ENCODE results near the gene SIL1. TPM values are rescaled to one million over a fixed set of nuclear protein-coding genes. Genes with fewer than 3 reads are reported as not detected.

Gene SIL1
- total RNA-seq, 1 donor from 2014 or later = 26.1 TPM

GRCh38 chr5:139132515-139132914 is 65.7 kb downstream of the SIL1 start:
- Histone ChIP-seq H3K4me3 (ENCODE audit: low read length in 3 of 3) (no peak overlapping the region), H3K36me3 (ENCODE audit: control insufficient read depth in 3 of 3, insufficient read depth in 3 of 3, low read length in 3 of 3) (no peaks in the 10 kb centered on the region), H3K9me3 (ENCODE audit: control insufficient read depth in 3 of 3, low read length in 3 of 3) (no peaks in the 10 kb centered on the region), H3K27ac (ENCODE audit: low read depth, low read length) (peak overlapping the region; percentile 95), H3K27me3 (ENCODE audit: control insufficient read depth in 3 of 3, insufficient read depth in 3 of 3, low read length in 3 of 3) (no peaks in the 10 kb centered on the region), H3K9ac (ENCODE audit: low read depth in 1 of 3, low read length in 3 of 3) (peak overlapping the region in 2 of 3 donors; percentile 14 to 85), H3K4me1 (ENCODE audit: control insufficient read depth in 3 of 3, insufficient read depth in 3 of 3, low read length in 3 of 3) (peaks cover 26 to 48% (median 32%) of the 10 kb centered on the region in 3 donors)

- no peaks in the 10 kb centered on the region for H3K27me3 ChIP-seq (ENCODE audit: control insufficient read depth in 3 of 3, insufficient read depth in 3 of 3, low read length in 3 of 3)
- no peaks in the 10 kb centered on the region for H3K36me3 ChIP-seq (ENCODE audit: control insufficient read depth in 3 of 3, insufficient read depth in 3 of 3, low read length in 3 of 3)
- H3K9me3 ChIP-seq (ENCODE audit: control insufficient read depth in 3 of 3, low read length in 3 of 3) = no peaks in the 10 kb centered on the region
- peak overlapping the region; percentile 17 to 73 (median 67) for H3K4me3 ChIP-seq (ENCODE audit: low read length in 3 of 3)
- peak overlapping the region; percentile 65 to 85 (median 77) for H3K9ac ChIP-seq (ENCODE audit: low read depth in 1 of 3, low read length in 3 of 3)
- peaks cover 25 to 48% (median 32%) of the 10 kb centered on the region in 3 donors for H3K4me1 ChIP-seq (ENCODE audit: control insufficient read depth in 3 of 3, insufficient read depth in 3 of 3, low read length in 3 of 3)
- H3K27ac ChIP-seq (ENCODE audit: low read depth, low read length) = peak overlapping the region; percentile 95
Measured at GRCh38 chr5:139131921-139132432, 66.2 kb downstream of the SIL1 start.

DNA sequence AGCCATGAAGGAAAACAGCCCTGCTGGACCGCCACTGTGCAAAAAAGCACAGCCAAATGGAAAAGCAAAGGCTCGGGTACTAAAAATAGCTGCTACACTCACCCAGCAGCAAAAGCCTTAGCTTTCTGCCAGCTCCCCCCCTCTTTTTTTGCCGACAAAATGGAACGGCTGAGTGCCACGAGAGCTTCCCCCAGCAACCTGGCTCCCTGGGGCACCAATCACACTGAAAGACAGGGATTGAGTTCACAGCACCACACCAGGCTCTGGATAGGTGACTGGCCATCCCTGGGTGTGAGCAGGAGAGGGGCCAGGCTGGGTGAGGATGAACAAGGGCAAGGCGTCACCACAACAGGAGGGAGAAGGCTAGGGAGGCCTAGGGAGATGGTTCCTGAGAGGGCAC is 66.7 kb downstream of the SIL1 start:
- Histone ChIP-seq H3K27ac (ENCODE audit: low read depth, low read length) (peak overlapping the region; percentile 95), H3K27me3 (ENCODE audit: control insufficient read depth in 3 of 3, insufficient read depth in 3 of 3, low read length in 3 of 3) (no peaks in the 10 kb centered on the region), H3K9me3 (ENCODE audit: control insufficient read depth in 3 of 3, low read length in 3 of 3) (no peaks in the 10 kb centered on the region), H3K4me3 (ENCODE audit: low read length in 3 of 3) (peak overlapping the region; percentile 66 to 73 (median 67)), H3K36me3 (ENCODE audit: control insufficient read depth in 3 of 3, insufficient read depth in 3 of 3, low read length in 3 of 3) (no peaks in the 10 kb centered on the region), H3K9ac (ENCODE audit: low read depth in 1 of 3, low read length in 3 of 3) (peak overlapping the region; percentile 65 to 85 (median 77)), H3K4me1 (ENCODE audit: control insufficient read depth in 3 of 3, insufficient read depth in 3 of 3, low read length in 3 of 3) (peaks cover 30 to 53% (median 33%) of the 10 kb centered on the region in 3 donors)

- Histone ChIP-seq H3K9ac (ENCODE audit: low read depth in 1 of 3, low read length in 3 of 3) (peak overlapping the region; percentile 65 to 85 (median 77)), H3K27me3 (ENCODE audit: control insufficient read depth in 3 of 3, insufficient read depth in 3 of 3, low read length in 3 of 3) (no peaks in the 10 kb centered on the region), H3K4me3 (ENCODE audit: low read length in 3 of 3) (peak overlapping the region; percentile 66 to 73 (median 67)), H3K4me1 (ENCODE audit: control insufficient read depth in 3 of 3, insufficient read depth in 3 of 3, low read length in 3 of 3) (peaks cover 31 to 53% (median 34%) of the 10 kb centered on the region in 3 donors), H3K27ac (ENCODE audit: low read depth, low read length) (peak overlapping the region; percentile 95), H3K9me3 (ENCODE audit: control insufficient read depth in 3 of 3, low read length in 3 of 3) (no peaks in the 10 kb centered on the region), H3K36me3 (ENCODE audit: control insufficient read depth in 3 of 3, insufficient read depth in 3 of 3, low read length in 3 of 3) (no peaks in the 10 kb centered on the region)
Measured at GRCh38 chr5:139131062-139131461, 67.1 kb downstream of the SIL1 start.

GRCh38 chr5:139130214-139130613 is 68.0 kb downstream of the SIL1 start:
- H3K27me3 ChIP-seq (ENCODE audit: control insufficient read depth in 3 of 3, insufficient read depth in 3 of 3, low read length in 3 of 3) = no peaks in the 10 kb centered on the region
- no peak overlapping the region for H3K9ac ChIP-seq (ENCODE audit: low read depth in 1 of 3, low read length in 3 of 3)
- H3K27ac ChIP-seq (ENCODE audit: low read depth, low read length) = peak overlapping the region; percentile 95
- no peak overlapping the region for H3K4me3 ChIP-seq (ENCODE audit: low read length in 3 of 3)
- H3K9me3 ChIP-seq (ENCODE audit: control insufficient read depth in 3 of 3, low read length in 3 of 3) = no peaks in the 10 kb centered on the region
- peaks cover 0 to 5% (median 0%) of the 10 kb centered on the region in 3 donors for H3K36me3 ChIP-seq (ENCODE audit: control insufficient read depth in 3 of 3, insufficient read depth in 3 of 3, low read length in 3 of 3)
- H3K4me1 ChIP-seq (ENCODE audit: control insufficient read depth in 3 of 3, insufficient read depth in 3 of 3, low read length in 3 of 3) = peaks cover 33 to 57% (median 34%) of the 10 kb centered on the region in 3 donors

DNA sequence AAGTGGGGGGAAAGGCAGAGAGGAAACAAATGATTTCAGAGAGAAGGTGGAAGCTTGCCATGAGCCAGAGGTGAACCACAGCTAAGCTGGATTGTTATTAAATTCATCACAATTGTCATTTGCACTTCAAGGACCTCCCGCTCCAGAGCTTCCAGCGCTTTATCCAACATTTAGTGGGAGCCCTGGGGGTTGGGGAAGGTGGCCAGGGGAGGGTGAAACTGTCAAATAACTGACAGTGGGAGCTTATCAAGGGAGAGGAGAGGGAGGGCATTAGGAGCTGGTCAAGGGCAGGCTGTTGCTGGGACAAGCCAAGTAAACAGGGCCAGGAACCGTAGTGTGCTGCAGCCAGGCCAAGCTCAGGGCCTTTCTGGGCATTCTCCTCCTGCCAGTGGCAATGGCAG is 71.5 kb downstream of the SIL1 start:
- Histone ChIP-seq H3K27ac (ENCODE audit: low read depth, low read length) (peak overlapping the region; percentile 56), H3K36me3 (ENCODE audit: control insufficient read depth in 3 of 3, insufficient read depth in 3 of 3, low read length in 3 of 3) (peaks cover 3 to 8% (median 5%) of the 10 kb centered on the region in 3 donors), H3K9me3 (ENCODE audit: control insufficient read depth in 3 of 3, low read length in 3 of 3) (no peaks in the 10 kb centered on the region), H3K4me1 (ENCODE audit: control insufficient read depth in 3 of 3, insufficient read depth in 3 of 3, low read length in 3 of 3) (peaks cover 20 to 34% (median 24%) of the 10 kb centered on the region in 3 donors), H3K4me3 (ENCODE audit: low read length in 3 of 3) (no peak overlapping the region), H3K9ac (ENCODE audit: low read depth in 1 of 3, low read length in 3 of 3) (peak overlapping the region in 1 of 3 donors; percentile 42), H3K27me3 (ENCODE audit: control insufficient read depth in 3 of 3, insufficient read depth in 3 of 3, low read length in 3 of 3) (no peaks in the 10 kb centered on the region)

GRCh38 chr5:139125991-139126390 is 72.2 kb downstream of the SIL1 start:
- no peak overlapping the region for H3K4me3 ChIP-seq (ENCODE audit: low read length in 3 of 3)
- no peak overlapping the region for H3K9ac ChIP-seq (ENCODE audit: low read depth in 1 of 3, low read length in 3 of 3)
- H3K36me3 ChIP-seq (ENCODE audit: control insufficient read depth in 3 of 3, insufficient read depth in 3 of 3, low read length in 3 of 3) = peaks cover 4 to 11% (median 5%) of the 10 kb centered on the region in 3 donors
- no peaks in the 10 kb centered on the region for H3K27me3 ChIP-seq (ENCODE audit: control insufficient read depth in 3 of 3, insufficient read depth in 3 of 3, low read length in 3 of 3)
- H3K9me3 ChIP-seq (ENCODE audit: control insufficient read depth in 3 of 3, low read length in 3 of 3) = no peaks in the 10 kb centered on the region
- H3K27ac ChIP-seq (ENCODE audit: low read depth, low read length) = peak overlapping the region; percentile 56
- peaks cover 13 to 28% (median 17%) of the 10 kb centered on the region in 3 donors for H3K4me1 ChIP-seq (ENCODE audit: control insufficient read depth in 3 of 3, insufficient read depth in 3 of 3, low read length in 3 of 3)

- no peaks in the 10 kb centered on the region for H3K27me3 ChIP-seq (ENCODE audit: control insufficient read depth in 3 of 3, insufficient read depth in 3 of 3, low read length in 3 of 3)
- peaks cover 9 to 21% (median 12%) of the 10 kb centered on the region in 3 donors for H3K36me3 ChIP-seq (ENCODE audit: control insufficient read depth in 3 of 3, insufficient read depth in 3 of 3, low read length in 3 of 3)
- no peak overlapping the region for H3K9ac ChIP-seq (ENCODE audit: low read depth in 1 of 3, low read length in 3 of 3)
- no peak overlapping the region for H3K27ac ChIP-seq (ENCODE audit: low read depth, low read length)
- H3K9me3 ChIP-seq (ENCODE audit: control insufficient read depth in 3 of 3, low read length in 3 of 3) = no peaks in the 10 kb centered on the region
- H3K4me1 ChIP-seq (ENCODE audit: control insufficient read depth in 3 of 3, insufficient read depth in 3 of 3, low read length in 3 of 3) = peaks cover 12 to 27% (median 21%) of the 10 kb centered on the region in 3 donors
- no peak overlapping the region for H3K4me3 ChIP-seq (ENCODE audit: low read length in 3 of 3)
Measured at GRCh38 chr5:139124774-139125520, 73.2 kb downstream of the SIL1 start.

DNA sequence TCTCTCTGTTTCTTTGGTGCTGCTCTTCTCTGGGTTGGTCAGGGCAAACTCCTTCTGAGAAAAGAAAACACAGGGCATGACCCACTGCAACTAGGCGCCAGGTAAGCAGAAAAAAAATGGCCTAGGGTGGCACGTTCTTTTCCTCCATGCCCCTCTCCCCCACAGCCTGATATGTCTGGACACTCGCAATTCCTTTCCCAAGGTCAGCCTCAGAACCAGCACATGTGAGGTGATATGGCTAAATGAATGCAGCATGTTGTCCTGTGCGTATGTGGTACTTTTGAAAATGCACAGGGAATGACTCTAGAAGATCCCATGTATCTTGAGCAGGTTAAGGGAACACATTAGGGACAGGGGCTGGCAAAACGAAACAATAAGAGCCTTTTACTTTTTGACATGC is 77.0 kb downstream of the SIL1 start:
- H3K27me3 ChIP-seq (ENCODE audit: control insufficient read depth in 3 of 3, insufficient read depth in 3 of 3, low read length in 3 of 3) = no peaks in the 10 kb centered on the region
- H3K27ac ChIP-seq (ENCODE audit: low read depth, low read length) = no peak overlapping the region
- H3K36me3 ChIP-seq (ENCODE audit: control insufficient read depth in 3 of 3, insufficient read depth in 3 of 3, low read length in 3 of 3) = peaks cover 16 to 38% (median 30%) of the 10 kb centered on the region in 3 donors
- H3K9ac ChIP-seq (ENCODE audit: low read depth in 1 of 3, low read length in 3 of 3) = no peak overlapping the region
- H3K4me3 ChIP-seq (ENCODE audit: low read length in 3 of 3) = no peak overlapping the region
- H3K9me3 ChIP-seq (ENCODE audit: control insufficient read depth in 3 of 3, low read length in 3 of 3) = no peaks in the 10 kb centered on the region
- H3K4me1 ChIP-seq (ENCODE audit: control insufficient read depth in 3 of 3, insufficient read depth in 3 of 3, low read length in 3 of 3) = peaks cover 14 to 23% (median 18%) of the 10 kb centered on the region in 3 donors

DNA sequence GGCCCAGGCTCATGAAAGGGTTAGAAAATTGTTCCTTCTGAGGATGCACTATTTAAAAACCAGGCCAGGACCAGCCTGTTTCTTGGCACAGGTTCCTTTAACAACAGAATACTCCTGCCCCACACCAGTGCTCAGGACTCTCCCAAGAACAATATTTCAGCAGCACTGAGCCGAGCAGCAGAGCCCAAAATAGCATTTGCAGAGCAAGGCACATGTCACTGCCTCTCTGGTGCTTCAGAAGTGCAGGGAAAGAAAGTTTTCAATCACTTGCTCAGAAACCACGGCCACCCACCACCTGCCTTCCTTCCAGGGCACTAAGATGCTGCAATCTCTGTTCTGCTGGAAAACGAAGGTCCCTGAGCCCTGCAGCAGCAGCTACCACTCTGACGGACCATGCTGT is 77.6 kb downstream of the SIL1 start:
- H3K9me3 ChIP-seq (ENCODE audit: control insufficient read depth in 3 of 3, low read length in 3 of 3) = no peaks in the 10 kb centered on the region
- no peak overlapping the region for H3K4me3 ChIP-seq (ENCODE audit: low read length in 3 of 3)
- H3K27me3 ChIP-seq (ENCODE audit: control insufficient read depth in 3 of 3, insufficient read depth in 3 of 3, low read length in 3 of 3) = no peaks in the 10 kb centered on the region
- no peak overlapping the region for H3K27ac ChIP-seq (ENCODE audit: low read depth, low read length)
- H3K4me1 ChIP-seq (ENCODE audit: control insufficient read depth in 3 of 3, insufficient read depth in 3 of 3, low read length in 3 of 3) = peaks cover 12 to 20% (median 19%) of the 10 kb centered on the region in 3 donors
- H3K36me3 ChIP-seq (ENCODE audit: control insufficient read depth in 3 of 3, insufficient read depth in 3 of 3, low read length in 3 of 3) = peaks cover 12 to 38% (median 30%) of the 10 kb centered on the region in 3 donors
- H3K9ac ChIP-seq (ENCODE audit: low read depth in 1 of 3, low read length in 3 of 3) = no peak overlapping the region

Measured in skeletal muscle tissue (tissue), 4 donors.